H7 (cell line): ENCODE measurements around the gene NFE2. TPM values are rescaled to one million over a fixed set of nuclear protein-coding genes. Genes with fewer than 3 reads are reported as not detected.

Source experiments
- DNase-seq: peaks from one replicate; pipeline ENCODE4 v3.0.0; 2012
- H3K27me3 ChIP-seq: 2 replicates; pipeline ENCODE4 v1.6.0; 2011; ENCODE audit warnings: mild to moderate bottlenecking, low read length; ENCODE audit not compliant: control insufficient read depth, insufficient read depth
- H3K36me3 ChIP-seq: replicated peaks from 2 replicates; pipeline ENCODE4 v1.5.1; 2011; ENCODE audit warnings: low read length; ENCODE audit not compliant: control insufficient read depth, insufficient read depth
- H3K4me3 ChIP-seq: 2 replicates; pipeline ENCODE4 v1.5.1; 2011; ENCODE audit warnings: low read depth, mild to moderate bottlenecking, control low read depth, low read length, moderate library complexity; ENCODE audit not compliant: insufficient read depth
- total RNA-seq: library from RNA; depleted of rRNA; stranded (reverse); fragments of >200 nt; shearing (Covaris generic); gene quantifications from 2 replicates; pipeline ENCODE4 v1.2.3, GENCODE V29; 2014

NFE2 gene
- total RNA-seq, 1 experiment from 2014 or later, result 2.9 TPM

DNA sequence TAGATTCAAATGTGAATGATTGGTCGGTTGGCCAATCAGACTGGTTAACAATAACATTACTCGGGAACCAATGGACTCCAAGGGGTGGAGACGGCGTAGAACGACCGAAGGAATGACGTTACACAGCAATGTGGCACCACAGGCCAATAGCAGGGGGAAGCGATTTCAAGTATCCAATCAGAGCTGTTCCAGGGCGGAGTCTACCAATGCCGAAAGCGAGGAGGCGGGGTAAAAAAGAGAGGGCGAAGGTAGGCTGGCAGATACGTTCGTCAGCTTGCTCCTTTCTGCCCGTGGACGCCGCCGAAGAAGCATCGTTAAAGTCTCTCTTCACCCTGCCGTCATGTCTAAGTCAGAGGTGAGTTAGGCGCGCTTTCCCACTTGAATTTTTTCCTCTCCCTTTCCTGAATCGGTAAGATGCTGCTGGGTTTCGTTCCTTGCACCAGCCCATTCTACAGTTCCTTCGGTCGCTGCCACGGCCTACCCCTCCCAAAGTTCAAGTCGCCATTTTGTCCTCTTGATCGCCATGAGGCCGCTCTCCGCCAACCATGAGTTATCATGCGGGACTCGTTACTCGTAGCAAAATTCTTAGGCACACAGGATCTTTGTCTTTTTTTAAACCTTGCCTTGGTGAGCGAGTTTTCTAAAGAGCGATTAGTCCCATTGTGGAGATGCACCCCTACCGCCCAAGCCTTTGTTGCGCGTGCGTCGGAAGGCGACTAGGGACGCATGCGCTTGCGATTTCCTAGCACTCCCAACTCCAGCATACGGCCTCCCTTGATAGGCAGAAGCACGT, 20.2 kb downstream of the NFE2 start, which contains the start of gene HNRNPA1:
HNRNPA1 (plus strand) TSS at position 259 of the 793 bp plus-strand sequence; CDS start at position 341, 82 bp downstream.
- H3K27me3 ChIP-seq, result no peaks in the 10 kb centered on the region
- H3K36me3 ChIP-seq, result peaks cover 37% of the 10 kb centered on the region
- DNase-seq, result peak; percentile 81
- peak within 1 kb of the TSS; percentile 95 for H3K4me3 ChIP-seq

DNA sequence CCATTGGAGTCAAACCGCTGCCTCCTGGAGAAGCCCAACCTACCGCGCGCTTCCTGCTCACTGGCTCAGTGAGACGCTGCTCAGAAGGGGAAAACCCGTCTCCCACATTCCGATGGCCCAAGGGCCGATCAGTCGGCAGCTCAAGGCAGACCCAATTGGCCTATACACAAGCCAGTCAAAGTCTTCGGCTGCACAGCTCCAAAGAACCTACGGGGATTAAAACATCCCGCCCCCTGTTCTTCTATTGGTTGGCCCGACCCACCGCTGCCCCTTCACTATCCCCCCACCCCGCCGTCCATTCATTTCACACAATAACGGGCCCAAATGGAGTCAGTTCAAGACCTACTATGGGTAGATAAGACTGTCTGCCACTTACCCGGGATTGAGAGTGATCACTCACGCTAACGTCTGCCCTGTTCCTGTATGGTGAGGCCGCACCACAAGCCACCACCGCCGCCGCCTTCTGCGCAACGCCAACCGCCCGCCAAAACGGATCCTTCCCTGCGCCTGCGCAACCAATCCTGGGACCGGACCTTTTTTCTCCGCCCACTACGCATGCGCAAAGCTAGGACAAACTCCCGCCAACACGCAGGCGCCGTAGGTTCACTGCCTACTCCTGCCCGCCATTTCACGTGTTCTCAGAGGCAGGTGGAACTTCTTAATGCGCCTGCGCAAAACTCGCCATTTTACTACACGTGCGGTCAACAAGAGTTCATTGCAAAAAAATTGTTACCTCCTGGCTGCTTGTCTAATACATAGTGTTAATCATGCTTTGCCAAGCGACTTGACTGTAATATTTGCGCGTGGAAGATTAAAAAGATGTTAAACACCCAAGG, 21.0 kb downstream of the NFE2 start, which contains the start of gene CBX5:
CBX5 (minus strand) TSS at position 491 of the 836 bp plus-strand sequence. CDS start 22,472 bp downstream, outside the sequence.
- Histone ChIP-seq H3K4me3 (peak within 1 kb of the TSS; percentile 95), H3K36me3 (peaks cover 33% of the 10 kb centered on the region), H3K27me3 (no peaks in the 10 kb centered on the region)
- peak; percentile 94 for DNase-seq

DNA sequence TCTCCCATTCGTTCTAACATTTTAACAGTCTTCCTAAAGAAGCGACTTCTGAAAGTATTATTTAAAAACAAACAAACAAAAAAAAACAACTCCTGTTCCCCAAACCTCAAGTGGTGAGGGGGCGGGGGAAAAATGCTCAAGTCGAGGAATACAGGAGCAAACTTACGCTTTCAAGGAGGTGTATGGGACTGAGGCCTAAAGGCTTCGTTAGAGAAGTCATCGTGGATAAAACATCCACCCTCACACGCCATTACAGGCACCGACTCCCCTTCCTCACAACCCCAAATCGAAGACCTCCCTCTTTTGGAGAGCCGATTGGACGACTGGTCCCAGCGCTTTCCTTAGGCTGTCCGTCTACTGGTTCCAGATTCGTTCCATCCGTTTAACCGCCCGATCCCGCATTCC, 21.6 kb downstream of the NFE2 start:
- Histone ChIP-seq H3K4me3 (peak overlapping the region; percentile 95), H3K36me3 (peaks cover 30% of the 10 kb centered on the region), H3K27me3 (no peaks in the 10 kb centered on the region)
- no peak for DNase-seq

DNA sequence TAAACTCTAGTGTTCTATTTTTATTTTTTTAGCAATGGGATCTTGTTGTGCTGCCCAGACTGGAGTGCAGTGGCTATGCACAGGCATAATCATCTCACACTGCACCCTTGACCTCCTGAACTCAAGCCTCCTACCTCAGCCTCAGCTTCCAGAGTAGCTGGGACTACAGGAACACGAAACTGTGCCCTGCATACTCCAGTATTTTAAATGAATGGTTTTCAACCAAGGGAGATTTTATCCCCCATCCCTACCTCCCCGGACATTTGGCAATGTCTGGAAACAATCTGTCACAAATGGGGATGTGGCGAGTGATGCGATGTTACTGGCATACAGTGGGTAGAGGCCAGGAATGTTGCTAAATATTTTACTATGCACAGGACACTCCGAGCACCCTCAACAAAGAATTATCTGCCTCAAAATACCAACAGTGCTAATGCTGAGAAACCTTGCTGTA, 23.0 kb downstream of the NFE2 start:
- no peak for DNase-seq
- Histone ChIP-seq H3K36me3 (peaks cover 25% of the 10 kb centered on the region), H3K27me3 (no peaks in the 10 kb centered on the region), H3K4me3 (peak overlapping the region; percentile 95; the same call in 1 of the 2 replicates)

DNA sequence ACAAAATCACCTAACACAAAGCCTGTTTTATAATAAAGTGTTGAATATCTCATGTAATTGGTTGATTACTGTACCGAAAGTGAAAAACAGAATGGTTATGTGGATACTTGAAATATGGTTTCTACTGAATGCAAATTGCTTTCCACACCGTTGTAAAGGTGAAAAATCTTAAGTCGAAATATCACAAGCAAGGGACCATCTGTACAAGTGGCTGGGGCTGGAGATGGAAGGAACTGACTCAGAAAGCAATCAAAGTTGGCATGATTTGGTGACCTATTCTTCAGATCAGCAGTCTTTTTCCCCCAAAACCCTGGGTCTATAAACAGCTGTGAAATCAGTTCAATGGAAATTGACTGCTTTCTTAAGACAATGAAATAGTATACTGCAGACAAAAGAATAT, 24.4 kb downstream of the NFE2 start:
- no peaks in the 10 kb centered on the region for H3K27me3 ChIP-seq
- DNase-seq, result no peak
- no peak overlapping the region for H3K4me3 ChIP-seq
- peaks cover 15% of the 10 kb centered on the region for H3K36me3 ChIP-seq

DNA sequence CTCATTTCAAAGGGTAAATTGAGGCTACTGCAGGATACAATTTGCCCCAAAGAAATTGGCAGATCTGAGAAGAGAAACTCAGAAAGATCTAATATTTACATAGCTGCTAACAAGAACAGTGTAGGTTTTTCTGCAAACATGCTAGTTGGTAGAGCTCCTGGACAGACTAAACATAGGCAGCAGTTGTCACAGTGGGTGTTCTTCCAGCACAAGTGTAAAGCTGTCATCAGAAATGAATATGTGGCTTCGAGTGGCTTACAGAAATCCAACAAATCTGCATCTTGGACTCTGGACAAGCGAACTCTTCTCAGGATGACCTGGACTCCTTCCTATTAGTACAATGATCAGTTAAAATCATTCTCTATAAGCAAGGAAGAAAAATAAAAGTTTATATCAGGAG, 26.8 kb downstream of the NFE2 start:
- Histone ChIP-seq H3K36me3 (peaks cover 10% of the 10 kb centered on the region), H3K4me3 (no peak overlapping the region), H3K27me3 (no peaks in the 10 kb centered on the region)
- DNase-seq, result no peak

DNA sequence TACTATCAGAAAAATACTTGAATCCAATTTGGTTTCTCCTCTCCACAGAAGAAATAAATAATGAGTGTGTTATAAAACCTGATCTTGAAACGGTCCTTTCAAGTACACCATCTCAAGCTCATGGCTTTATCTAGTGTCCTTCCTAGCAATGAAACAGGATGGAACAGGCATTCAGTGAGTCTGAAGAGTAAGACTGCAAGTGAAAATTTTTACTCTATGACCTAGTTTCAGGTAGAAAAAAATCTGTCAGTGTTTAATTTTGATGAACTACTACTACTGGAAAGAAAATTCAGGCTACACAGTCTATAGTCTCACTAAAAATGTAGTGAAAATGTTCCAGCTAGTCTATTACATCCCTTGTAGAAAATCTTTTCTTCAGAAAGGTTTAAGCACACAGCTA, 28.6 kb downstream of the NFE2 start:
- no peaks in the 10 kb centered on the region for H3K27me3 ChIP-seq
- no peak for DNase-seq
- H3K4me3 ChIP-seq, result no peak overlapping the region
- peaks cover 8% of the 10 kb centered on the region for H3K36me3 ChIP-seq

DNA sequence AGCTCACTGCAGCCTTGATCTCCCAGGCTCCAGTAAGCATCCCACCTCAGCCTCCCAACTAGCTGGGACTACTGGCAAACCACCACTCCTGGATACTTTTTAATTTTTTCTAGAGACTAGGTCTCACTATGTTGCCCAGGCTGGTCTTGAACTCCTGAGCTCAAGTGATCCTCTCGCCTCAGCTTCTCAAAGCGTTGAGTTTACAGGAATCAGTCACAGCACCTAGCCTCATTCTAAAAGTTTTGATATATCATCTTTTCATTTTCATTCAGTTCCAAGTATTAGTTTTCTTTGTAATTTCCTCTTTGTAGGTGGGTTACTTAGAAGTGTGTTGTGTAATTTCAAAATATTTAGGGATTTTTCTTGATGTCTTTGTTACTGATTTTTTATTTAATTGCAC, 30.5 kb downstream of the NFE2 start:
- Histone ChIP-seq H3K27me3 (no peaks in the 10 kb centered on the region), H3K36me3 (peaks cover 8% of the 10 kb centered on the region), H3K4me3 (no peak overlapping the region)
- DNase-seq, result no peak

DNA sequence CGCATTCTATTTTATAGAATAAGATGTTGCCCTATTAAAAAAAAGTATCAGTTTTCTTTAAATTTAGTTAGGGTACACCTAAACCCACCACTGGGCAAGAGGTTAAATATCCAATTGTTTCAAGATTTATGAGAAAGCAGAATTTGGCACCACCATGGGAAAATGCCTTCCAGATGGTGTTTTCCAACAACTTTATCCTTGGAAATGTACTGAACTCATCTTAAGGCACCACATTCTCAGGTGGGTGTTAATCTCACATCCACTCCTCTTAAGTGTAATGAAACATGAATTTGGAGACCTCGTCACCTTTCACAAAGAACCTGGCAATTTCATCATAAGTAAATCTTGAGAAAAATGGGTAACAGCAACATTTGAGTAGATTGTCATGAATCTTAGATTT, 34.0 kb downstream of the NFE2 start:
- no peak for DNase-seq
- Histone ChIP-seq H3K27me3 (no peaks in the 10 kb centered on the region), H3K36me3 (no peaks in the 10 kb centered on the region), H3K4me3 (no peak overlapping the region)

DNA sequence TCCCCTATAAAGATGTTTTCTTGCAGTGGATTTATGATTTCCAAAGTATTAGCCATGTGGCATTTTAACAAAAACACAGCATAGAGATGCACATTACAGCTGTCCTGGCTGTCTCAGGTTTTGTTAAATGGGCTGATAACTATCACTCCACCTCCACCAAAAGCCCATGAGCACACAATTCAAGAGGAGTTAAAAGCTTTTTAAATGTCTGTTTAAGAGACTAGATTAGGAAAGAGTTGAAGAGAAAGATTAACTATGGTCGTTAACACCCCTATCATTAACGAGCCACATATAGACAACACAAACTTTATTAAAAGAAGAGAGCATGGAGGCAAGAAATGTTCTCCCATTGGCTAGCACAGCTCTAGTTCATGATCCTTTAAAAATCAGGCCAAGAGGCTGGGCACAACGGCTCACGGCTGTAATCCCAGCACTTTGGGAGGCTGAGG, 35.4 kb downstream of the NFE2 start:
- H3K27me3 ChIP-seq, result no peaks in the 10 kb centered on the region
- no peaks in the 10 kb centered on the region for H3K36me3 ChIP-seq
- DNase-seq, result no peak
- H3K4me3 ChIP-seq, result no peak overlapping the region

DNA sequence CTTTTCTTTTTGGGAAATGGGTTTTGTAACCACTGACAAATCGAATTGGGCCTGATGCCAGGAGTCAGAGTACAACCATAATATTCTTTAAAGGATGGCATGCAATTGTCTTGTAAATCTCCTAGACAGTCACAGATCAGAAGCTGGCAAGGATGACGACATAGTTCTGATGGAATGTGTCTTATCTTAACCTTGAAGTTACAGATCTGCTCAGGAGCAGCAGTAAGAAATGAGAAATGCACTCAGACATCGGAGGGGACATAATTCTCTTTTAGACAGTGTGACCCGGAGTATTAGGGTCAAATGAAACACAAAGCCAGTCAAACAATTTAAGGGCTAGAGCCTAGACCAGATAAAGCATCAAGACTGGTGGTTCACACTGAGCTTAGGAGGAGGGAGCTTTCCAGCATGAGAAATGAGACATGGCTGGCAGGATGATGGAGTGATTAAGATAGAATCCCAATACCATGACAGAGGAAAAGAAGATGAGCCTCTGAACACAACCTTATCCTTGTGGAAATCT, 38.4 kb downstream of the NFE2 start:
- Histone ChIP-seq H3K36me3 (no peaks in the 10 kb centered on the region), H3K4me3 (no peak overlapping the region), H3K27me3 (no peaks in the 10 kb centered on the region)
- DNase-seq, result no peak

DNA sequence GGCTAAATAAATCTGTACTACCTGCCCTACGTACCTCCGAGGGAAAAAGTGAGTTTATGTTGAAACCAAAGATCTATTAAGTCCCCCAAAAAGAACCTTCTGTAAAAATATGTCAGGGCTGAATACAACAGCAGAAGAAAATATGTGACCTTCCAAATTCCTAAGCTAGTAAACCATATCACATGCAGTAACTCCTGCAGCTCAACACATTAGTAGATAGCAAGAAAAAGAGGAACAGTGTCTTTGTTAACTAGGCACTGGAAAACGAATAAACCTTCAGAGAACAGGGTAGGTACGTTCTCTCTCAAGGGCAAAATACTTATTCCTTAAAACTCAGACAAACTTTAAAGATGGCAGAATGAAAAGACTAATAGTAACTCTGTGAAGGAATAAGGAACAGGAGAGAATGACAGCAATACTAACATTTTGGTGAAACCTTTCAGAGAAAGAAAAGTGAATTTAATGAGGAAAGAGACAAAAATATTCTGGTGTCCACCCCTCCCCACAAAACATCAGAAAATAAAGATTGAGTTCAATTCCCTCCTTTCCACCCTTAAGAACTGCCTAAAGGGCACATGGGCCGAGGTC, 38.9 kb downstream of the NFE2 start:
- DNase-seq, result no peak
- H3K36me3 ChIP-seq, result peaks cover 1% of the 10 kb centered on the region; the same call in 1 of the 2 replicates
- no peaks in the 10 kb centered on the region for H3K27me3 ChIP-seq
- H3K4me3 ChIP-seq, result no peak overlapping the region

DNA sequence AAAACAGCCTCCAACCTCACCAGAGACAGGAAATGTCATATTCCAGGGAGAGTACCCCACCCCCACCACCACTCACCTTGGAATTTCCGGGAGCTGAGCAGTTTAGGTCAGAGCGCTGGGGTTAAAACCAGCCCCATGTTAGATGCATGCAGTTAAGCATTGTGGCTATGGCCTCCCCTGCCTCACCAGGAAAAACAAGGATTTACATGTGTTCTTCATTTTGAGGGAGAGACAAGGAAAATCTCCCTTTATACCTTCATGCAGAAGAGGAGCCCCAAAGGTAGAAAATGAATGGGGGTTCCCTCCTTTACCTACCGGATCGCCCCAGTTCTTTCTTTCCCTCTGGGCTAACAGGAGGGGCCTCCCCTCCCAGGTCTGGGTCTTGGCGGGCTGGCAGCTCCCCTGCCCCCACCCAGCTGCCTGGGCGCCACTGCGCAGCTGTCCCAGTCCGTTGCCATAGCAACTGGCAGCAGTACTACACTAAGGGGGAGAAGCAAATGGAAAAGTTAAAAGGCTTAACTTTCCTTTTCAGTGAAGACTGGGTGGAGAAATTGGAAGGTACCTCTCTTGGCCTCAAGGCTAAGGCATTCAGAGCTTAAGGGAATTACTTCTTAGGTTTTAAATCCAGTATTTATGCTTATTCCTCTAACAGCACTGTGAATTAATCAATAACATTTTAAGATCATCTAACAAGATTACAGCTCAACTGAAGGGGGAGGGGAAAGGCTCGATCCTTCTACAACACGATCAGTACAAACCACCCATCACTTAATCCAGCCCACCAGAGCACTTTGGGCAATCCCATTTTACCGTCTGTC, 41.4 kb downstream of the NFE2 start:
- Histone ChIP-seq H3K4me3 (peak overlapping the region; percentile 22), H3K36me3 (peaks cover 10% of the 10 kb centered on the region), H3K27me3 (no peaks in the 10 kb centered on the region)
- peak; percentile 94 for DNase-seq
